ENCODE results near the gene SLMAP.

DNA sequence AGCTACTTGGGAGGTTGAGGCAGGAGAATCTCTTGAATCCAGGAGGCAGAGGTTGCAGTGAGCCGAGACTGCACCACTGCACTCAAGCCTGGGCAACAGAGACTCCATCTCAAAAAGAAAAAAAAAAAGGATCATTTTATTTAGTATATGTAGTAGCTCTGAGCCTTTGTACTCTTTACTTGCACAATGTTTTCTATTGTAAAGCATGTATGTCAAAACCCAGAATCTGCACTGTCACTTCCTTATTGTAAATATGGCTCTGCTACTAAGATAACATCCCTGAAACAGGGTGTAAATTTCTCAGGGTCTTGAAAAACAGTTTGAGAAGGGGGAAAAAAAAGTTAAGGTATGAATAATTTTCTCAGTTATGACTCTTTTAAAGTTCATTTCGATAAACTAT is 35.1 kb downstream of the SLMAP start:
- no peak for TF ChIP-seq SUZ12 (IDR thresholded peaks at IDR 0.05; ENCODE audit: low read depth, low read length)
- TF ChIP-seq, protein P1, sequence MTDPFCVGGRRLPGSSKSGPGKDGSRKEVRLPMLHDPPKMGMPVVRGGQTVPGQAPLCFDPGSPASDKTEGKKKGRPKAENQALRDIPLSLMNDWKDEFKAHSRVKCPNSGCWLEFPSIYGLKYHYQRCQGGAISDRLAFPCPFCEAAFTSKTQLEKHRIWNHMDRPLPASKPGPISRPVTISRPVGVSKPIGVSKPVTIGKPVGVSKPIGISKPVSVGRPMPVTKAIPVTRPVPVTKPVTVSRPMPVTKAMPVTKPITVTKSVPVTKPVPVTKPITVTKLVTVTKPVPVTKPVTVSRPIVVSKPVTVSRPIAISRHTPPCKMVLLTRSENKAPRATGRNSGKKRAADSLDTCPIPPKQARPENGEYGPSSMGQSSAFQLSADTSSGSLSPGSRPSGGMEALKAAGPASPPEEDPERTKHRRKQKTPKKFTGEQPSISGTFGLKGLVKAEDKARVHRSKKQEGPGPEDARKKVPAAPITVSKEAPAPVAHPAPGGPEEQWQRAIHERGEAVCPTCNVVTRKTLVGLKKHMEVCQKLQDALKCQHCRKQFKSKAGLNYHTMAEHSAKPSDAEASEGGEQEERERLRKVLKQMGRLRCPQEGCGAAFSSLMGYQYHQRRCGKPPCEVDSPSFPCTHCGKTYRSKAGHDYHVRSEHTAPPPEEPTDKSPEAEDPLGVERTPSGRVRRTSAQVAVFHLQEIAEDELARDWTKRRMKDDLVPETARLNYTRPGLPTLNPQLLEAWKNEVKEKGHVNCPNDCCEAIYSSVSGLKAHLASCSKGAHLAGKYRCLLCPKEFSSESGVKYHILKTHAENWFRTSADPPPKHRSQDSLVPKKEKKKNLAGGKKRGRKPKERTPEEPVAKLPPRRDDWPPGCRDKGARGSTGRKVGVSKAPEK (CRISPR knock-in tag; IDR thresholded peaks at IDR 0.05; ENCODE audit: borderline replicate concordance) = no peak
- no peak for TF ChIP-seq THAP11 (CRISPR knock-in tag; IDR thresholded peaks at IDR 0.05)
- no peak; the same call in 1 of the 2 replicates for TF ChIP-seq SMC3 (IDR thresholded peaks at IDR 0.05; ENCODE audit: low read length)
- no peak for TF ChIP-seq RBM22 (optimal IDR thresholded peaks at IDR 0.05; ENCODE audit: low read length)
- TF ChIP-seq, protein P2, sequence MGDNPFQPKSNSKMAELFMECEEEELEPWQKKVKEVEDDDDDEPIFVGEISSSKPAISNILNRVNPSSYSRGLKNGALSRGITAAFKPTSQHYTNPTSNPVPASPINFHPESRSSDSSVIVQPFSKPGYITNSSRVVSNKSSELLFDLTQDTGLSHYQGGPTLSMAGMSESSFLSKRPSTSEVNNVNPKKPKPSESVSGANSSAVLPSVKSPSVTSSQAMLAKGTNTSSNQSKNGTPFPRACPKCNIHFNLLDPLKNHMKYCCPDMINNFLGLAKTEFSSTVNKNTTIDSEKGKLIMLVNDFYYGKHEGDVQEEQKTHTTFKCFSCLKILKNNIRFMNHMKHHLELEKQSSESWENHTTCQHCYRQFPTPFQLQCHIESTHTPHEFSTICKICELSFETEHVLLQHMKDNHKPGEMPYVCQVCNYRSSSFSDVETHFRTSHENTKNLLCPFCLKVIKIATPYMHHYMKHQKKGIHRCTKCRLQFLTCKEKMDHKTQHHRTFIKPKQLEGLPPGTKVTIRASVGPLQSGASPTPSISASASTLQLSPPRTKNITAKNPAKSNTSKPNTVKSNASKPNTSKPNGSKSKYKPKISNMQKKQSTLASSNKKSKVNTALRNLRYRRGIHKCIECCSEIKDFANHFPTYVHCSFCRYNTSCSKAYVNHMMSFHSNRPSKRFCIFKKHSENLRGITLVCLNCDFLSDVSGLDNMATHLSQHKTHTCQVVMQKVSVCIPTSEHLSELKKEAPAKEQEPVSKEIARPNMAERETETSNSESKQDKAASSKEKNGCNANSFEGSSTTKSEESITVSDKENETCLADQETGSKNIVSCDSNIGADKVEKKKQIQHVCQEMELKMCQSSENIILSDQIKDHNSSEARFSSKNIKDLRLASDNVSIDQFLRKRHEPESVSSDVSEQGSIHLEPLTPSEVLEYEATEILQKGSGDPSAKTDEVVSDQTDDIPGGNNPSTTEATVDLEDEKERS (CRISPR knock-in tag; IDR thresholded peaks at IDR 0.05) = no peak
- TF ChIP-seq TAF15 (IDR thresholded peaks at IDR 0.05; ENCODE audit: low read depth, low read length, poor library complexity, severe bottlenecking) = no peak
